ENCODE data around the gene CASKIN1.

CASKIN1 gene

GRCh38 chr16:2150418-2151187 lies 45.8 kb downstream of the CASKIN1 start:
- Histone ChIP-seq H3K4me3 (ENCODE audit: low read depth, low read length) (peak overlapping the region; percentile 82), H3K36me3 (peaks cover 49% of the 10 kb centered on the region)

GRCh38 chr16:2149630-2150417 lies 46.6 kb downstream of the CASKIN1 start:
- no peak for DNase-seq
- Histone ChIP-seq H3K4me3 (ENCODE audit: low read depth, low read length) (peak overlapping the region; percentile 82), H3K36me3 (peaks cover 46% of the 10 kb centered on the region), H3K27ac (peak overlapping the region; percentile 97), H3K9me3 (ENCODE audit: severe bottlenecking) (no peaks in the 10 kb centered on the region), H3K27me3 (ENCODE audit: insufficient read depth, low read depth, severe bottlenecking) (no peaks in the 10 kb centered on the region)
- no peak for TF ChIP-seq CTCF (IDR thresholded peaks at IDR 0.05; ENCODE audit: low read depth, low read length)

More at GRCh38 chr16:2150418-2151187, 45.8 kb downstream of the CASKIN1 start:
- peak; percentile 32; the same call in 1 of the 2 replicates for TF ChIP-seq CTCF (IDR thresholded peaks at IDR 0.05; ENCODE audit: low read depth, low read length)
- Histone ChIP-seq H3K27ac (peak overlapping the region; percentile 97), H3K9me3 (ENCODE audit: severe bottlenecking) (no peaks in the 10 kb centered on the region), H3K27me3 (ENCODE audit: insufficient read depth, low read depth, severe bottlenecking) (no peaks in the 10 kb centered on the region)
- peak; percentile 98 for DNase-seq

- Histone ChIP-seq H3K27ac (peak overlapping the region; percentile 97), H3K36me3 (peaks cover 38% of the 10 kb centered on the region), H3K4me3 (ENCODE audit: low read depth, low read length) (peak overlapping the region; percentile 82), H3K27me3 (ENCODE audit: insufficient read depth, low read depth, severe bottlenecking) (no peaks in the 10 kb centered on the region), H3K9me3 (ENCODE audit: severe bottlenecking) (no peaks in the 10 kb centered on the region)
- TF ChIP-seq CTCF (IDR thresholded peaks at IDR 0.05; ENCODE audit: low read depth, low read length) = no peak
- DNase-seq = no peak
These were observed 47.4 kb downstream of the CASKIN1 start for GRCh38 chr16:2148714-2149629.

GRCh38 chr16:2147981-2148671 lies 48.3 kb downstream of the CASKIN1 start, which contains the start of gene RAB26:
Gene RAB26 (plus strand): TSS chr16:2148625. CDS start chr16:2148784, 159 bp downstream.
- H3K27ac ChIP-seq = peak within 1 kb of the TSS; percentile 97
- DNase-seq = peak; percentile 90

More at GRCh38 chr16:2147981-2148671, 48.3 kb downstream of the CASKIN1 start, which contains the start of gene RAB26:
- Histone ChIP-seq H3K4me3 (ENCODE audit: low read depth, low read length) (peak within 1 kb of the TSS; percentile 82), H3K36me3 (peaks cover 29% of the 10 kb centered on the region), H3K27me3 (ENCODE audit: insufficient read depth, low read depth, severe bottlenecking) (no peaks in the 10 kb centered on the region), H3K9me3 (ENCODE audit: severe bottlenecking) (no peaks in the 10 kb centered on the region)
- TF ChIP-seq CTCF (IDR thresholded peaks at IDR 0.05; ENCODE audit: low read depth, low read length) = no peak
